ENCODE results near the gene PDE4D.

- TF ChIP-seq CTCF (IDR thresholded peaks at IDR 0.05) (no peak), POLR2A (IDR thresholded peaks at IDR 0.05) (no peak)
Observed at GRCh38 chr5:59600998-59601397, 292.5 kb downstream of the PDE4D start.

Measured in esophagus squamous epithelium (tissue), 4 donors.